CD4-positive, alpha-beta T cell treated with Interferon alpha-2 for 1 hour (primary cell): ENCODE data around the gene ANGPT4.

Experiments
- DNase-seq, 2 donors: peaks; one replicate each; pipeline ENCODE4 v3.0.0-alpha.2; 2020 to 2022

ANGPT4 gene

DNA sequence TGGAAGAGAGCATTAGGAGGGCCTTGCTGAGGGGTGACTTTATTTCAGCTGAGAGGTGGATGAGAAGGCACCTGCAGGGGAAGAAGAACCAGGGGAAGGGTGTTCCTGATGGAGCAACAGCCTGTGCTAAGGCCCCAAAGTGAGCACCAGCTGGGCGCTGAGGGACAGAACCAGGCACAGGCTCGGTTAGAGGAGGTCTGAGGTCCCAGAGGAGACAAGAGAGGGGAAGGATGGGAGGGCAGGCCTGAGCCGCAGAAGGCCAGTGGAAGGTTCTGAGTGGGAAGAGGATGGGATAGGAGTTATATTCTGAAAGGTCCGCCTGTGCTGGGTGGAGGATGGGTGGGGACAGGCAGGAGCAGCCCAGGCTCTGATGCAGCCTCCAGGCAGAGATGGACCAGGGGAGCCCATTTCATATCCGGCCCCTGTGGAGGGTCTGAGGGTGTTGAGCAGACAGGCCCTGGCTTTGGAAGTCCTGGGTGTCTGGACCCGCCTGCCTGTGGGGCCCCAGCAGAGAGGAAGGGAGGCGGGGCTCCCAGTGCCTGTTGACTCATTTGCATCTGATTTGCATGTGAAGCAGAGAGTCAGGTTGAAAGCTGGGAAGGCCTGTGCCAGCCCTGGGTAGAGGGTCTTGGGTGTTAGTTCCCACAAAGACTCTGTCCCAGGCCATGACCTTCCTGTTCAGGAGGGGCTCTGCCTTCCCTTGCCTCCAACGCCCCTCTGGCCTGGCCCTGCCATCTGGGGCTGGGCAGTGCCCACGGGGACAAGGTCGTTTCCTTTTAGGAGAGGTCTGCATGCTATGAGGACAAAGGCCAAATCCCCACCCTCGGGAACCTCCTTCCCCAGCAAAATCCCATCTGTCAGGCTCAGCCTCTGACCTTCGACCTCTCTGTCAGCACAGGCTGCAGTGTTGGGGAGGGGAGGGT is 93.2 kb downstream of the ANGPT4 start:
- DNase-seq: no peak

DNA sequence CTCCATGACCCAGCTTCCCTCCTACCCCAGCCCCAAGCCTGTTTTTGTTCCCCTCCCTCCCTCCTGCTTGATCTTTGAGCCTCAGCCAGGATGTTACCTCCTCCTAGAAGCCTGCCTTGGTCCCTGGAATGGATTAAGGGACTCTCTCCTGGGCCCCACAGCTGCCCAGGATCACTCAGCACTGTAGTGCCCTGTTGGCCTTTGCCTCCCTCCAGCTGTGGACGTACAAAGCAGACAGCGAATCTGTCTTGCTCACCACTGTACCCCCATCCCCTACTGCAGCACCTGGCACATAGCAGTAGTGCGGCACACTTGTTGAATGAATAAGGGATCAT is 94.4 kb downstream of the ANGPT4 start:
- DNase-seq: no peak

DNA sequence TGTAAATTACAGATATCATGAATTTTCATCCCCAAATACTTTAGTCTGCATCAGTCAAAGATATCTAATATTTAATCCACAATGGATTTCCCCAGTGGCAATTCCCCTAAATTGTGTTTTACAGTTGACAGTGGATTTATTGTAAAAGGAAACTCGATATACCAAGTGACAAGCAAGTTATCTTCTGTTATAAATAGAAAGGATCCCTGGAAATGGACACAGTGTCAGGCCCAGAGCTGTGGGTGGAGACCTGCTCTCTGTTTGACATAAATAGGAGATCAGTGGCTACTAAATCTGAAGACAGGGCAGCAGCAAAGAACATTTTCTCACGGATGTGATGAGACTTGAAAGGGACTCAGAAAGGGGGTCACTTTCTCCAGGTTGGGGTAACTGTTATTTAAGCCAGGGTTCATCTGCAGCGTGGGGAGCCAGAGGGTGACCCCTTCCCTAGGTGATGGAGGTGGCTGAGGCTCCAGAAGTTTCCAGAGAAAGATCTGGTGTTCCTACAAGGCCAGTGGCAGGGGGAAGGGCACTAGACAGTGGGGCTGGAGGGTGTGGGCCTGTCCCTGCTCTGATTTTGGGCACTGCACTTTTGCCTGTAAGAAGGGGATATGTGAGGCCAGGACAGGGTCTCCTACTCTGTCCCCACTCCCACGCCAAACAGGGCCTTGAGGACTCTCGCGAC is 94.9 kb downstream of the ANGPT4 start:
- DNase-seq: no peak

DNA sequence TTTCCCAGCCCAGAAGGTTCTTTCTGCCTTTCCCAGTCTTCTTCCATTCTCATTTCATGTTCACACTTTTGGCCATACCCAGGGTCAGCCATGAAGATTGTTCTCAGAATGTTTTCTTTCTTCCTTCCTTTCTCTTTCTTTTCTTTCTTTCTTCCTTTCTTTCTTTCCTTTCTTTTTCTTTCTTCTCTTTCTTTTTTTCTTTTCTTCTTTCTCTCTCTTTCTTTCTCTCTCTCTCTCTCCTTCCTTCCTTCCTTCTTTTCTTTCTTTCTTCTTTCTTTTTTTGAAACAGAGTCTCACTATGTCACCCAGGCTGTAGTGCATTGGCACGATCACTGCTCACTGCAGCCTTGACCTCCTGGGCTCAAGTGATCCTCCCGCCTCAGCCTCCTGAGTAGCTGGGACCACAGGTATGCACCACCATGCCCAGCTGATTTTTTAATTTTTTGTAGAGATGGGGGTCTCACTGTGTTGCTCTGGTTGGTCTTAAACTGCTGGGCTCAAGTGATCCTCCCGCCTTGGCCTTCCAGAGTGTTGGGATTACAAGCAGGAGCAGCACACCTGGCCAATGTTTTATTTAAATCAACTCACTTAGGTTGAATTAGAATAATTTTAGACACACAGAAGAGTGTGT is 95.7 kb downstream of the ANGPT4 start:
- no peak for DNase-seq
